Measurements from ENCODE around the gene SRPK2. TPM values are rescaled to one million over a fixed set of nuclear protein-coding genes. Genes with fewer than 3 reads are reported as not detected.
"Not testable (repeated sequence)": the region's sequence is repeated elsewhere in the genome, so short reads cannot be mapped to it uniquely, and the experiment has no call there.

SRPK2 gene
- total RNA-seq, 1 donor from 2014 or later: 47.1 TPM

GRCh38 chr7:105306298-105306748 is 82.4 kb downstream of the SRPK2 start:
- intact Hi-C loops (cut with DNase I): no loop called here
- Histone ChIP-seq H3K4me1 (peaks cover 27% of the 10 kb centered on the region), H3K27me3 (no peaks in the 10 kb centered on the region), H3K36me3 (no peaks in the 10 kb centered on the region), H3K4me3 (no peak overlapping the region), H3K27ac (no peak overlapping the region), H3K9me3 (no peaks in the 10 kb centered on the region)
- TF ChIP-seq CTCF (IDR thresholded peaks at IDR 0.05) (no peak), POLR2A (IDR thresholded peaks at IDR 0.05) (no peak), POLR2AphosphoS5 (IDR thresholded peaks at IDR 0.05; ENCODE audit: insufficient read depth in 1 of 2, low read depth in 1 of 2) (no peak)
- no peak for DNase-seq (ENCODE audit: extremely low spot score in 2 of 2)

GRCh38 chr7:105305633-105306032 is 83.1 kb downstream of the SRPK2 start:
- no peak for DNase-seq (ENCODE audit: extremely low spot score in 2 of 2)
- H3K4me3 ChIP-seq: no peak overlapping the region

DNA sequence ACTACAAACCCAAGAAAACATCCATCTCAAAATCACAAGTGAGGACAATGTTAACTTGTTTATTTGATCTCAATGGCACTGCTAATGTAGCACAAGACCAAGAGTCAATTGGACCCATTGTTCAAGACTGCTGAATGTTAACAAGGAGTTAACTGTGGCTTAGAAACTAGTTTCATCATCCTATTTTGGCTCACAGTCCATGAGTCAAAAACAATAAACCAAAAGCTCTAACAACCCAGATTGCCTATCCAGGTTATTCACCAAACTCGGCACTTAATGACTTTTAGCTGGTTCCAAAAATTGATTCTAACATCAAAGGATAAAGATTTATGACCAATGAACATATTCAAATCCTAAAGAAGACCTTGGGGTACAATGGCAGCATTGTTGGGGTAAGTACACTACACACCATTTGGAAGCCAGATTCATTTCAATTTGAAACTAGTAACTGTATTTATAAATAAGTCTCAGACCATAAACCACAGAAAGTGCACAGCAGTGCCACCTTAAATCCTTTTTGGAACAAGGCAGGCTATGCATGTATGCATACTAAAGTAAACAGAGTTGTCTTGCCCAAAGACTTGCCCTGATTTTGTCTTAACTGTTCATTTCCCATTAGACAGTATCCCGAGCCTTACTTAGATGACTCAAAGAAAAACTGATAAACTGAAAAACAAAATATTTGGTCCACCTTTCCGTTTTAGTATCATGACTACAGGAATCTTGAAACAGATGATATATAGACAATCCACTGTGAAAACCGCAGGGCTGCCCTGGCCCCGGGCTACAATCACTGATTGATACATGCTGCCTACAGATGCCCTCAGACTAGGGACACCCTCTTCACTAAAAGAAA is 84.5 kb downstream of the SRPK2 start:
- H3K4me3 ChIP-seq: peak overlapping the region; percentile 2 to 5
- no peaks in the 10 kb centered on the region for H3K27me3 ChIP-seq
- peaks cover 18% of the 10 kb centered on the region for H3K4me1 ChIP-seq
- no peaks in the 10 kb centered on the region for H3K36me3 ChIP-seq
- intact Hi-C loops (cut with DNase I): no loop called here
- no peak for TF ChIP-seq POLR2AphosphoS5 (IDR thresholded peaks at IDR 0.05; ENCODE audit: insufficient read depth in 1 of 2, low read depth in 1 of 2)
- no peak for TF ChIP-seq POLR2A (IDR thresholded peaks at IDR 0.05)
- TF ChIP-seq CTCF (IDR thresholded peaks at IDR 0.05): no peak
- peak overlapping the region; percentile 20 for H3K27ac ChIP-seq
- no peak for DNase-seq (ENCODE audit: extremely low spot score in 2 of 2)
- no peaks in the 10 kb centered on the region for H3K9me3 ChIP-seq

More at GRCh38 chr7:105305633-105306032, 83.1 kb downstream of the SRPK2 start:
- H3K36me3 ChIP-seq: no peaks in the 10 kb centered on the region
- intact Hi-C loops (cut with DNase I): no loop called here
- H3K27me3 ChIP-seq: no peaks in the 10 kb centered on the region
- no peak overlapping the region for H3K27ac ChIP-seq
- TF ChIP-seq POLR2A (IDR thresholded peaks at IDR 0.05) (no peak), POLR2AphosphoS5 (IDR thresholded peaks at IDR 0.05; ENCODE audit: insufficient read depth in 1 of 2, low read depth in 1 of 2) (no peak), CTCF (IDR thresholded peaks at IDR 0.05) (no peak)
- H3K9me3 ChIP-seq: no peaks in the 10 kb centered on the region
- peaks cover 27% of the 10 kb centered on the region for H3K4me1 ChIP-seq

DNA sequence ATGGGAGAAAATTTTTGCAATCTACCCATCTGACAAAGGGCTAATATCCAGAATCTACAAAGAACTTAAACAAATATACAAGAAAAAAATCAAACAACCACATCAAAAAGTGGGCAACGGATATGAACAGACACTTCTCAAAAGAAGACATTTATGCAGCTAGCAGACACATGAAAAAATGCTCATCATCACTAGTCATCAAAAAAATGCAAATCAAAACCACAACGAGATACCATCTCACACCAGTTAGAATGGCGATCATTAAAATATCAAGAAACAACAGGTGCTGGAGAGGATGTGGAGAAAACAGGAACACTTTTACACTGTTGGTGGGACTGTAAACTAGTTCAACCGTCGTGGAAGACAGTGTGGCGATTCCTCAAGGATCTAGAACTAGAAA is 88.1 kb downstream of the SRPK2 start:
- peaks cover 15% of the 10 kb centered on the region for H3K4me1 ChIP-seq
- H3K4me3 ChIP-seq; H3K27me3 ChIP-seq; H3K27ac ChIP-seq; H3K9me3 ChIP-seq; H3K36me3 ChIP-seq; intact Hi-C loops (cut with DNase I); DNase-seq (ENCODE audit: extremely low spot score in 2 of 2): not testable (repeated sequence)

DNA sequence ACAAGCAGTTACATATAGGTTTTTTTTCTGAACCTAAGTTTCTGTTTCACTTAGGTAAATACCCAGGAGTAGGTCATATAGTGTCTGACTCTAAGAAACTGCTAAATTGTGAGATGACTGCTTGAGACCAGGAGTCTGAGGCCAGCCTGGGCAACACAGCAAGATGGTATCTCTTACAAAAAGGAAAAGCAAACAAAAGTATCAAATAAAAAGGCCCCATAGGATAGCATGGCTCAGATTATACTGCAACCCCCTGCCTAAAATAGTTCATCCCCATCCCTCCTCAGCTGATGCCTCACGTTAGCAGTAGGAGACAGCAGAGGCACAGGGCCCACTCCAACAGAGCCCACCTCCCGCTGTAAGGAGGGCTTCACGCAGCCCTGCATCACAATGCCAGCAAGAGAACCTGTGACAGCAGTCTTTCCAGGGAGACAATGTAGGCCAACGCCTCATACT is 90.3 kb downstream of the SRPK2 start:
- no peak for DNase-seq (ENCODE audit: extremely low spot score in 2 of 2)
- no peaks in the 10 kb centered on the region for H3K27me3 ChIP-seq
- no peak overlapping the region for H3K4me3 ChIP-seq
- TF ChIP-seq POLR2A (IDR thresholded peaks at IDR 0.05) (no peak), CTCF (IDR thresholded peaks at IDR 0.05) (no peak), POLR2AphosphoS5 (IDR thresholded peaks at IDR 0.05; ENCODE audit: insufficient read depth in 1 of 2, low read depth in 1 of 2) (no peak)
- intact Hi-C loops (cut with DNase I): no loop called here
- H3K36me3 ChIP-seq: no peaks in the 10 kb centered on the region
- H3K4me1 ChIP-seq: no peaks in the 10 kb centered on the region
- no peaks in the 10 kb centered on the region for H3K9me3 ChIP-seq
- H3K27ac ChIP-seq: no peak overlapping the region
